H54 (cell line): ENCODE measurements around the gene ZZZ3.
"Not testable (repeated sequence)": the region's sequence is repeated elsewhere in the genome, so short reads cannot be mapped to it uniquely, and the experiment has no call there.

ENCODE experiments used
- DNase-seq: peaks from one replicate; pipeline ENCODE4 v3.0.0; 2011; ENCODE audit warnings: low spot score, mixed read lengths; ENCODE audit not compliant: insufficient read length
- FAIRE-seq: peaks from 3 replicates; lab custom pipeline; 2011; peaks lifted over from hg19 to GRCh38; lab: Jason Lieb, UNC
- POLR2A ChIP-seq: IDR thresholded peaks from 2 replicates; pipeline ENCODE4 v1.6.1; 2011; ENCODE audit warnings: low read depth, mild to moderate bottlenecking, low read length

Gene ZZZ3

DNA sequence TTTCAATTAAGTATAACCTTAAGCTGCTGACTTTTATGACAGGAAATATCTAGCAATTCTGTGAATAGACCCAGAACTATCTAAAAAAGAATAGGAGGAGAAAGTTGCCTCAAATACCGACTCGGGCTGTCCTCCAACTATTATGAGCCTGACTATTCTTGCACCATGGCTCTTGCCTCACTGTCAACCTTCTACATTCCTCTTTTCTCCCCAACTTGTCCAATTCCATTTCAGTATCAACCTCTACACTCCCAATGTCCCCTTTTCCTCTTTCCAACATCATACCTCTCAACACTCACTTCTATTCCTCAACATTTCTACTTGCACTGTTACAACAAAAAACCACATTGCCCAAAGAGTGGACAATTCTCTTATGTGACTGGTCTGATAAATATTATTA is 2.3 kb downstream of the ZZZ3 start:
- FAIRE-seq (peak; percentile 80), DNase-seq (no peak)
- TF ChIP-seq POLR2A: no peak

DNA sequence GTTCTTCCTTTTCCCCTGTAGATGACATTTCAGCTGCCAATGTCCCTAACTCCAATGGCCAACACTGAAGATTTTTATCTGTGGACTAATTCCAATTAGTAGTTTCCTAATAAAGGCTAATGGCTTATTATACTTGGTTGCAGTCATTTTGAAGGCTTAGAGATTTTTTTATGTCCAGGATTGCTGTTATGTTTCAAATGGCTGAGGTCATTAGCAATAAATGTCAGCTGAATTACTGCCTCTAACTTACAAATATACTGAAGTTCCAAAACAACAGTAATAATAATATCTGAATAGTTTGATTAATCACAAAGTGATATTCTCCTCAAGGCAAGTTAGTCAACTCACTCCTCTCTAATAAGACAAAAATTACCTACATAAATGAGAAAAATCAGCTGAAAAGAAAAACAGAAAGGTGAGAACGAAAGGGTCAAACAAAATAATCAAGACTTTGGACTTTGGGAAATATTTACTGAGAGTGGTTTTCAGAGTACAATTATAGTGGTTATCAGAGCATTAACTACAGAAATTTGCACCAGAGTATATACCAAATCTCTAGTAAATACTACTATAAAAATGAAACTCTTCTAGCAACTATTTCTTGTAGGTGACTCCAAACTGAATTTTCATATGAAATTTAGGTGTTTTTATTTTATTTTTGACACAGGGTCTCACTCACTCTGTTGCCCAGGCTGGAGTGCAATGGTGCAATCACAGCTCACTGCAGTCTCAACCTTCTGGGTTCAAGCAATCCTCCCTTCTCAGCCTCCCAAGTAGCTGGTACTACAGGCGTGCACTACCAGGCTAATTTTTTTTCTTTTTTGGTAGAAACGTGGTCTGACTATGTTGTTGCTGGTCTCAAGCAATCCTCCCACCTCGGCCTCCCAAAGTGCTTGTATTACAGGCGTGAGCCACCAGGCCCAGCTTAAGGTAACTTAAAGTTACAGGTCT is 3.5 kb downstream of the ZZZ3 start:
- no peak for TF ChIP-seq POLR2A
- no peak for DNase-seq
- FAIRE-seq: peak; percentile 20

DNA sequence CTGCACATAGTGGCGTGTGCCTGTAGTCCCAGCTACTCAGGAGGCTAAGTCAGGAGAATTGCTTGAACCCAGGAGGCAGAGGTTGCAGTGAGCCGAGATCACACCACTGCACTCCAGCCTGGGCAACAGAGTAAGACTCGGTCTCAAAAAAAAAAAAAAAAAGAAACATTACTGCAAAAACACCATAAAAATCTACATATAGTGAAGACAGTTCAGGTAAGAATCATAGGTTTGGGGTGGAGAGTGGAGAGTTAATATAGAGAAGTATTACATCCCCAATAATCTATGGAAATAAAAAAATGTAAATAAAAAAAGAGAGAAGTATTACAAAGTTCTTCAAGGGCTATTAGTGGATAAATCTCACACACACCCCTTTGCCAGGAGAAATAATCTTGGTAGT is 7.7 kb downstream of the ZZZ3 start:
- not testable (repeated sequence) for FAIRE-seq

DNA sequence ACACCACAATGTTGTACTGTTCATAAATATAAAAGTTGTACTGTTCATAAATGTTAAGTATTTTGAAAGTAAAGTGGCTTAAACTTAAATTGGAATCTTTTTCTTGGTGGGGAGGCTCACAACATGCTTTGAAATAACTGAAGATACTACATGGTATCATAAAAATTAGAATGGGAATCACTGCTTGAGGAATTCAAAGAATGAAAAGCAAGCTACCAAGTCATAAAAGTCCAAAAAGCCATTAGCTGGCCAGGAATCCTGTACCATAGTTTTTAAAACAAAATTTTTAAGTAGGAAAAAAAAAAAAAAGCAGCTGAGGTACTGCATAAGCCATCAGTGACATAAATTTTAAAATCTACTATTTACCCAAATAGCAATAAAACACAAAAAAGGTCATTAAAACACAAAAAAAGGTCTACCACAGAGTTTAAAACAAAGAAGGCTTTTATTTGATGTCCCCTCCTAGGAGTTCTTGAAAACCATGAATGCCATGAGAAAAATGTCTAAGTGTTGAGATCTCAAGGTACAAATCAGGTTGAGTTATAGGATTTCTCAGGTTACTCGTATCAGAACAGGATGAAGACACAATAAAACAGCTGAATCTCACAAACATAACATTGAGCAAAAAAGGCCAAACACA is 8.6 kb downstream of the ZZZ3 start:
- TF ChIP-seq POLR2A: no peak
- peak; percentile 69 for FAIRE-seq

More for the DNA sequence above, 7.7 kb downstream of the ZZZ3 start:
- not testable (repeated sequence) for DNase-seq

DNA sequence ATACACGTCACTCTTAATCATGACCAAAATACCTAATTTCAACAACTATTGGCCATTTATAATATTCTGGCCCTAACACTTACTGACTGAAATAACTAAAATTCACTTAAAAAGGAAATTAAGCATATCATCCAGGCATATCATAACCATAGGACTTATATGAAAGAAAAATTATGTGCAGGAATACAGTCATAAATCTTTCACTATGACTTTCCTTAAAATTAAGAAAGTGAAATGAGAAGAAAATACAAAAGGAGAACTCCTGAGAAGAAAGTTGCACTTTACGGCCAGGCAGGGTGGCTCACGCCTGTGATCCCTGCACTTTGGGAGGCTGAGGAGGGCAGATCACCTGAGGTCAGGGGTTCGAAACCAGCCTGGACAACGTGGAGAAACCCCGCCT is 9.4 kb downstream of the ZZZ3 start:
- DNase-seq (no peak), FAIRE-seq (no peak)
- TF ChIP-seq POLR2A: no peak

More for the DNA sequence above, 8.6 kb downstream of the ZZZ3 start:
- DNase-seq: no peak

DNA sequence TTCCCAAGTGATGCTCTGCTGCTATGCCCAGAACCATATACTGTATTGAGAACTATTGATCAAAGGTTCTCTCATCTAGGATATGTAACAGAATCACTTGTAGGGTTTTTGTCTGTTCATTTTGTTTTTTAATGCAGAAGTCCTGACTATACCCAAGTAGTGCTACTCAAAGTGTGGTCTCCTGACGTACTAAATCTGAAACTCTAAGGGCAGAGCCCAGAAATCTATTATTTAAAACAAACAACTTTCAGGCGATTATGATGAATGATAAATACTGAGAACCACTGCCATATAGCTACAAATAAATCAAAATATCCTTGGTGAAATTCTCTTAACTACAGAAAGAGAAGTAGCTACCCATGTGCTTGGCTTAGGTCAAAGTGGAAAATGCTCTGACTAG is 10.1 kb downstream of the ZZZ3 start:
- DNase-seq (no peak), FAIRE-seq (peak; percentile 6)
- TF ChIP-seq POLR2A: no peak

DNA sequence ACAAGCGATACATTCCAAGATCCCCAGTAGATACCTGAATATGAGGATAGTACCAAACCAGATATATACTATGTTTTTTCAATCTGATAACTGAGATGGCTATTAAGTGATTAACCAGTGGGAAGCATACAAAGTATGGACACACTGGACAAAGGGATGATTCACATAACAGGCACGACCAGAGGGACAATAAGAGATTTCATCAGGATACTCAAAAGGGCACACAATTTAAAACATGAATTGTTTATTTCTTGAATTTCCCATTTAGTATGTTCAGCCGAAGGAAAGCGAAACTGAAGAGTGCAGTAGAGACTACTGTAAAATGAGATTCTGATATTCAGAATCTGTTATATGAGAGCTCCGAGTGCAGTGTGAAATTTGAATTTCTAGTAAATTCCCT is 10.6 kb downstream of the ZZZ3 start:
- TF ChIP-seq POLR2A: no peak
- peak; percentile 90 for FAIRE-seq
- DNase-seq: no peak

DNA sequence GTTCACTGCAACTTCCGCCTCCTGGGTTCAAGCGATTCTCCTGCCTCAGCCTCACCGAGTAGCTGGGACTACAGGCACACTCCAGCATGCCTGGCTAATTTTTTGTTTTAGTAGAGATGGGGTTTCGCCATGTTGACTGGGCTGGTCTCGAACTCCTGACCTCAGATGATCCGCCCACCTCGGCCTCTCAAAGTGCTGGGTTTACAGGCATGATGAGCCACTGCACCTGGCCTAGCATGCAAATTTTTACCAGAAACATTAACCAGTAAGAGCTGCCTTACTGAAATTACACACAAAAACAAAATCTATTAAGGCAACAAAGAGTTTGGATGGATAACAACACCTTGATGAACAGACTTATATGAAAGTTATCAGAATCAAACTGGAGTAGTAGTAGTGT is 12.1 kb downstream of the ZZZ3 start:
- no peak for FAIRE-seq
- DNase-seq: no peak
- TF ChIP-seq POLR2A: no peak

DNA sequence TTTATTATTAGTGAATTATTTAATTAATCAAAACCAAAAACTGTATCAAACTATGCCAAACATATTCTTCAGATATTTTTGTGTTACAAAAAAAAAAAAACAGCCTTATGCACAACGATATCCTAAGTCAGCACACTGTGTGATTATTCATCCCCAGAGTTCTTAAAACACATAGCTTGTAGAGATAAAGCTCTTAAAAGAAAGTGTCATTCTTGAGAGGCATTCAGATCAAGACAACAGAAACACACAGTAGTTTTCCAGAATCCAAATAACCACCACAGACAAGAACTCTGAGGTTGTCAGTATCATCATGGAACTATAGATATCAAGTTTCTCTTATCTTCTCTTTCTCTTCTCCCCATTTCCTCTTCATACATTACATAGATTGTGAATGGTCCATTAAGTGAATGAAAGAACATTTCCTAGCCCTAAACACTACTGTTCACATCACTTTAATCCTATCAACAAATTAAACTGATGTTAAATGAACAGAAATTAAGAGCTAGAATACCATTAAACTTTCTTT is 13.5 kb downstream of the ZZZ3 start:
- FAIRE-seq (peak; percentile 52), DNase-seq (no peak)
- no peak for TF ChIP-seq POLR2A

DNA sequence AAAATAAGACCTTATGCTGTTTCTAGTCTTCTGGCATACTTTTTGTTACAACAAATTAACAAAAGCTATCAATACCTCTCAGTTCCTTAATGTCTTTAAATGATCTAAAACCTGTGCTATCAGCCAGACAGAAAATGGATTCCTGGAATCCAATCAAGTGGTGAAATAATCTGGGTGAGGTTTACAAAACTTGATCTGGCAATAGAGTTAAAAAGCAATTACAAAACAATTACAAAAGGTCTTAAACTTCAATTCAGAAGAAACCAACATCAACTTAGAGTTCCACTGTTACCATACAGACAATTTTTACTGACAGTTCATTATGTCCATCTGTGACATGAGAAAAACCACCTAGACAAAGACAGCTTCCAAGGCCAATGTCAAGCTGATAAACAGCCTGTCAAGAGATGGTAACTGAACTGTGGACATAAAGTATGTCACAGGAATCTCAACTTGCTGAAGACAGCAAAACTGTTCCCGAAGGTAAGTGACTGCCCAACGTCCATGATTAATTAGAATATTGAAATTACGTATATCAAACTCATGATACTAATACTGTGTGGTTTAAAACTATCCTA is 17.4 kb downstream of the ZZZ3 start:
- peak; percentile 89 for FAIRE-seq
- no peak for TF ChIP-seq POLR2A
- no peak for DNase-seq

DNA sequence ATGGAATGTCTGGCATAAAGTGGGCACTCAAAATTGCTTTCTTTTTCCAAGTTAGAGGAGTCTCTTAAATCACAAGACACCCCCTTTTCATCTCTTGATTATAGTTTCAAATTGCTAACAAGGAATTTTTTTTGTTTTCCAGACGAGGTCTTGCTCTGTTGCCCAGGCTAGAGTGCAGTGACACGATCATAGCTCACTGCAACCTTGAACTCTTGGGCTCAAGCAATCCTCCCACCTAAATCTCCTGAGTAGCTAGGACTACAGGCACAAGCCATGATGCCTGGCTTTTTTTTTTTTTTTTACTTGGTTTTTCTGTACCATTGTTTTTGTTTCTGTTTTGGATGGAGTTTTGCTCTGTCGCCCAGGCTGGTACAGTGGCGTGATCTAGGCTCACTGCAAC is 20.8 kb downstream of the ZZZ3 start:
- DNase-seq (no peak), FAIRE-seq (no peak)
- no peak for TF ChIP-seq POLR2A

DNA sequence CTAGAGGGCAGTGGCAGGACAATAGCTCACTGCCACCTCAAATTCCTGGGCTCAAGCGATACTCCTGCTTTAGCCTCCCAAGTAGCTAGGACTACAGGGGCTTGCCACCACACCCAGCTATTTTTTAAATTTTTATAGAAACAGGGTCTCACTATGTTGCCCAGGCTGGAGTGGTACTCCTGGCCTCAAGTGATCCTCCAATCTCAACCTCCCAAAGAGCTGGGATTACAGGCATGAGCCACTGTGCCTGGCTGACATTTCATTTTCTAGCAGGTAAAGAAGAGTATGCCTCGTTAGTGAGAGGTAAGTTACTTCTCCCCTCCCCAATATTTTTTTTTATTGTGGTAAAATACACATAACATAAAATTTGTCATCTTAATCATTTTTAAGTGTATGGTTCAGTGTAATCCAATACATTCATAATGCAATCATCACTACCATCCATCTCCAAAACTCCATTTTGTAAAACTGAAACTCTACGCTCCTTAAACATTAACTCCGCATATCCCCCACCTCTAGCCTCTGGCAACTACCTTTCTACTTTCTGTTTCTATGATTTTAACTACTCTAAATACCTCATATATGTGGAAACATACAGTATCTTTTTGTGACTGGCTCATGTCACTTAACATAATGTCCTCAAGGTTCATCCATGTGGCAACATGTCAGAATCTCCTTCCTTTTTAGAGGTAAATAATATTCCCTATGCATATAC is 22.4 kb downstream of the ZZZ3 start:
- TF ChIP-seq POLR2A: no peak
- FAIRE-seq: no peak
- DNase-seq: no peak

DNA sequence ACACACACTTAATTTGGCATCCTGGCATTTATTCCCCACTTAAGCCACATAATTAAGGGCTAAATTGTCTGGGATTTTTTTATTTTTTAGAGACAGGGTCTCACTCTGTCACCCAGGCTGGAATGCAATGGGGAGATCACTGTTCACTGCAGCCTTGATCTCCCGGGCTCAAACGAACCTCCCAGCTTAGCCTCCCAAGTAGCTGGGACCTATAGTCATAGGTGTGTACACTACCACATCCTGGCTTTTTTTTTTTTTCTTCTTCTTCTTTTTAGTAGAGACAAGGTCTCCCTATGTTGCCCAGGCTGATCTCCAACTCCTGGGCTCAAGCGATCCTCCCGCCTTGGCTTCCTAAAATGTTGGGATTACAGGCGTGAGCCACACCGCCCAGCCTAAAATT is 24.2 kb downstream of the ZZZ3 start:
- DNase-seq: no peak
- no peak for FAIRE-seq
- no peak for TF ChIP-seq POLR2A
